ENCODE results near the gene FAM53B. TPM values are rescaled to one million over a fixed set of nuclear protein-coding genes. Genes with fewer than 3 reads are reported as not detected.

The FAM53B gene
- total RNA-seq, 4 donors from 2014 or later = 41.0 to 110 (median 50.0) TPM

DNA sequence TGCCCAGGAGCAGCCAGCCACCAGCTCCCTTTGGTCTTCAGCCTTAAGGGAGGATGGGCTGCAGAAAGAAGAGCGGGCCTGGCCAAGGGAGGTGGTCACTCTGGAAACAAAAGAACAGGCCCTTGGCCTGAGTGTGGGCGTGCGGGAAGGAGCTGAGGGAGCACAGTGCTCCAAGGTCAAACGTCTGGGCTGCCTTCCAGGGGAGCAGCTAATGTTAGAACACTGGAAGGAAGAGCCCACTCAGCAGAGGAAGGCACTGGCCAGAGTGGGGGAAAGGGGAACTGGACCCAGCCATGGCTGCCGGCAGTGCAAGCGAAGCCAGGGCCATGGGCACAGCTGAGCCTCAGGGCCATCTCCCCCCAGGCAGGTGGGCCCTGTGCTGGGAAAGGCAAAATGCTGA, 42.7 kb downstream of the FAM53B start:
- no peak for TF ChIP-seq EP300 (IDR thresholded peaks at IDR 0.05; ENCODE audit: low read depth)
- TF ChIP-seq POLR2AphosphoS5 (IDR thresholded peaks at IDR 0.05) = peak in 2 of 3 donors; percentile 22 to 44
- no peaks in the 10 kb centered on the region for H3K36me3 ChIP-seq
- in situ Hi-C loops (cut with MboI; ENCODE audit: low pct_ligation_motif_present in 1 of 4, low pct_unique_long_range_greater_than_20kb in 1 of 4, low sequenced_read_pairs in 3 of 4) (no loop called here), intact Hi-C loops (cut with DNase I; ENCODE audit: low total_unique reads) (no loop called here)
- H3K4me3 ChIP-seq = no peak overlapping the region
- no peaks in the 10 kb centered on the region for H3K27me3 ChIP-seq
- peak overlapping the region; percentile 70 to 82 (median 79) for H3K27ac ChIP-seq
- no peaks in the 10 kb centered on the region for H3K9me3 ChIP-seq
- H3K4me1 ChIP-seq = peaks cover 41 to 88% (median 56%) of the 10 kb centered on the region in 4 donors
- 47% methylated on average over 6 of the region's 6 CpGs; no CpG with 5 or more reads in 1 of the 2 donors for WGBS, 2 donors (ENCODE audit: low coverage in 1 of 2)
- DNase-seq = peak; percentile 69

DNA sequence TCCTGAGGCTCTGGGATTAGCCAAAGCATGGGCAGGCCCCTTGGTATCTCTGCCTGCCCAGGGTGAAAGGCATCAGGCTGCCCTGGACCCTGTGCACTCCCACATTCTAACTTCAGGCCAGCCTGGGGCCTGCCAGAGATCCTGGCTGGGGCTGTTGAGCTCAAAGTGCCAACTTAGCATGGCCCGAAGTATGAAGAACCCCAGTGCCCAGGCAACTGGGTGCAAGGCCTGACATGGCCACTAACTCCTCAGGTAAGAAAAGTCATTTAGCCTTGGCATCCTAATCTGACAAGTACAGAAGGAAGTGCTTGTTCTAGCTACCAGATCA, 43.2 kb downstream of the FAM53B start:
- Histone ChIP-seq H3K27me3 (no peaks in the 10 kb centered on the region), H3K27ac (peak overlapping the region; percentile 70 to 82 (median 79)), H3K4me3 (no peak overlapping the region), H3K36me3 (no peaks in the 10 kb centered on the region), H3K9me3 (no peaks in the 10 kb centered on the region), H3K4me1 (peaks cover 40 to 88% (median 53%) of the 10 kb centered on the region in 4 donors)
- intact Hi-C loops (cut with DNase I; ENCODE audit: low total_unique reads) (no loop called here), in situ Hi-C loops (cut with MboI; ENCODE audit: low pct_ligation_motif_present in 1 of 4, low pct_unique_long_range_greater_than_20kb in 1 of 4, low sequenced_read_pairs in 3 of 4) (no loop called here)
- no peak for DNase-seq
- 92% methylated on average over 1 of the region's 1 CpG; no CpG with 5 or more reads in 1 of the 2 donors for WGBS, 2 donors (ENCODE audit: low coverage in 1 of 2)
- TF ChIP-seq EP300 (IDR thresholded peaks at IDR 0.05; ENCODE audit: low read depth) = no peak
- no peak for TF ChIP-seq POLR2A (IDR thresholded peaks at IDR 0.05)
- no peak for TF ChIP-seq POLR2AphosphoS5 (IDR thresholded peaks at IDR 0.05)
- TF ChIP-seq, protein P1, sequence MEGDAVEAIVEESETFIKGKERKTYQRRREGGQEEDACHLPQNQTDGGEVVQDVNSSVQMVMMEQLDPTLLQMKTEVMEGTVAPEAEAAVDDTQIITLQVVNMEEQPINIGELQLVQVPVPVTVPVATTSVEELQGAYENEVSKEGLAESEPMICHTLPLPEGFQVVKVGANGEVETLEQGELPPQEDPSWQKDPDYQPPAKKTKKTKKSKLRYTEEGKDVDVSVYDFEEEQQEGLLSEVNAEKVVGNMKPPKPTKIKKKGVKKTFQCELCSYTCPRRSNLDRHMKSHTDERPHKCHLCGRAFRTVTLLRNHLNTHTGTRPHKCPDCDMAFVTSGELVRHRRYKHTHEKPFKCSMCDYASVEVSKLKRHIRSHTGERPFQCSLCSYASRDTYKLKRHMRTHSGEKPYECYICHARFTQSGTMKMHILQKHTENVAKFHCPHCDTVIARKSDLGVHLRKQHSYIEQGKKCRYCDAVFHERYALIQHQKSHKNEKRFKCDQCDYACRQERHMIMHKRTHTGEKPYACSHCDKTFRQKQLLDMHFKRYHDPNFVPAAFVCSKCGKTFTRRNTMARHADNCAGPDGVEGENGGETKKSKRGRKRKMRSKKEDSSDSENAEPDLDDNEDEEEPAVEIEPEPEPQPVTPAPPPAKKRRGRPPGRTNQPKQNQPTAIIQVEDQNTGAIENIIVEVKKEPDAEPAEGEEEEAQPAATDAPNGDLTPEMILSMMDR (IDR thresholded peaks at IDR 0.05) = no peak

DNA sequence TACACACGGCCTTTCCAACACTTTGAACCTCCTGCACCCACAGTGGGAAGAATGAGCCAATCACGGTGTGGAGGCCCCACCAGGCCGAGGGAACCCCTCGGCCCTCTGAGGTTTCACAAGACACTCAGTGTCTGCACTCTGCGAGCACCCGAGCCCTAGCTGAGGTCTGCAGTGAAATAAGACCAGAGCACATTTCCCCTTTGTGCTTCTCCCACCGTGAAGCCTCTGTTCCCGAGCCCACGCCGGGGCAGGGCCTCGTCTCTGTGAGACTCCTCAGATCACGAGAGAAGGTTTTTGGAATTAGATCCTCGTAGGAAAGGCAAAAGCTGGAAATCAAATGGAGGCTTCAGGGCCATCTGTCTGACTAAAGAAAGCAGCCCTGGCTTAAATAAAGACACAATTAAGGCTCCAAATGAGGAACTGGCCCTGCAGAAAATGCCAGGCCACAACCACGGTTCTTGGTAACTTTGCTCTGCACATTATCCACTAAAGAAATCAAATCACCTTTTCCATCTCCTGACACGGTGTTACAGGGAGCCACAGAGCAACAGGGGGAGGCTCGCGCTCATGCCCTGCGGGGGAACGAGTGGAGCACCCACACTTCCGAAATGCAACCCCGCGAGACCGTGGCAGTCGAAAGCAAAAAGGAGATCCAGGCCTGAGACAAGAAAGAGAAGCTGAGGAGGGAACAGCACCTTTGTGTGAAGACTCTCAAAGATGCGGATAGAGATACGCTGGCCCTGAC, 43.7 kb downstream of the FAM53B start:
- TF ChIP-seq POLR2A (IDR thresholded peaks at IDR 0.05) = no peak
- TF ChIP-seq, protein P1 (IDR thresholded peaks at IDR 0.05) = no peak
- no peak for TF ChIP-seq EP300 (IDR thresholded peaks at IDR 0.05; ENCODE audit: low read depth)
- TF ChIP-seq POLR2AphosphoS5 (IDR thresholded peaks at IDR 0.05) = no peak
- in situ Hi-C loops (cut with MboI; ENCODE audit: low pct_ligation_motif_present in 1 of 4, low pct_unique_long_range_greater_than_20kb in 1 of 4, low sequenced_read_pairs in 3 of 4) (no loop called here), intact Hi-C loops (cut with DNase I; ENCODE audit: low total_unique reads) (no loop called here)
- no peak for DNase-seq
- Histone ChIP-seq H3K4me3 (no peak overlapping the region), H3K36me3 (no peaks in the 10 kb centered on the region), H3K9me3 (no peaks in the 10 kb centered on the region), H3K4me1 (peaks cover 37 to 87% (median 50%) of the 10 kb centered on the region in 4 donors), H3K27ac (peak overlapping the region; percentile 70 to 82 (median 79)), H3K27me3 (no peaks in the 10 kb centered on the region)
- 80 to 83% methylated on average over 1 to 26 of the region's 26 CpGs for WGBS, 2 donors (ENCODE audit: low coverage in 1 of 2)

DNA sequence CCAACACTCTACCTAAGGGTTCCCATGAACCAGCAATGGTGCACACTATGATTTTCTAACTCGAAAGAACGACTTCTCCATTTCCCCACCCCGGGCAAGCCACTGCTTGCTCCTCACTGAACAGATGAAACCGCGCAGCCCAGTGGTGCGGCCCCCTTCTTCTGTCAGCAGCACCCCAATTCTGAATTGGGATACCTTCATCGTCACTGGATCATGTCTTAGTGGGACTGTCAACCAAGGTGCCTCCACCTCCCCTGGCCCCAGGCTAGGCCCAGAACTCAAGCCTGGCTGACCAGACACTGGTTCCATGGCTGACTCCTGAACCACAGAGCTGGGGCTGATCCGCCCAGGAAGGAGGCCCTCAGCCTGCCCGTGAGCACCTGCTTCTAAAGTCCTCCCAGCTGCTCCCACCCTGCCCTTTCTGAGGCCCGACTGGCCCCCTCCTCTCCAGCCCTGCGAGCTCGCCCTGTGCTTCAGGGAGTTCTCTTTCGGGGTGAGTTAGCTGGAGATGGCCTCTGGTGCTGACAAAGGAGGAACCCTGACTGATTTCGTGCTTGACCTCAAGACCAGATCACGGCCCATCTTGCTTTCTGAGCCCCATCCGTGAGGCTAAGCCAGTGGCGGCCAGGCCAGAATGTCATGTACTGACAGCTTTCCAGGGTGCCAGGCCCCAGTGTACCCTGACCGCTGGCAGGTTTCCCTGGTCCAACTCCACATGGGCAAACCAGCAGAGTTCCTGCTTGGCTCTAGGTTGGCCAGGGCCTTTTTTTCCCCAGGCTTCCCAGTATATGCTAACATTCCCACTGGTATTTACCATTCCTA, 44.5 kb downstream of the FAM53B start:
- intact Hi-C loops (cut with DNase I; ENCODE audit: low total_unique reads) = no loop called here
- WGBS, 2 donors (ENCODE audit: low coverage in 1 of 2) = 96% methylated on average over 18 of the region's 18 CpGs; no CpG with 5 or more reads in 1 of the 2 donors
- peaks cover 0 to 4% (median 0%) of the 10 kb centered on the region in 4 donors for H3K36me3 ChIP-seq
- peaks cover 36 to 80% (median 46%) of the 10 kb centered on the region in 4 donors for H3K4me1 ChIP-seq
- no peak overlapping the region for H3K4me3 ChIP-seq
- H3K9me3 ChIP-seq = no peaks in the 10 kb centered on the region
- TF ChIP-seq POLR2AphosphoS5 (IDR thresholded peaks at IDR 0.05) (no peak), POLR2A (IDR thresholded peaks at IDR 0.05) (no peak), EP300 (IDR thresholded peaks at IDR 0.05; ENCODE audit: low read depth) (no peak)
- TF ChIP-seq, protein P1 (IDR thresholded peaks at IDR 0.05) = no peak
- in situ Hi-C loops (cut with MboI; ENCODE audit: low pct_ligation_motif_present in 1 of 4, low pct_unique_long_range_greater_than_20kb in 1 of 4, low sequenced_read_pairs in 3 of 4) = no loop called here
- peak overlapping the region; percentile 70 to 82 (median 79) for H3K27ac ChIP-seq
- H3K27me3 ChIP-seq = no peaks in the 10 kb centered on the region
- no peak for DNase-seq
